Measurements from ENCODE around the gene ALK. TPM values are rescaled to one million over a fixed set of nuclear protein-coding genes. Genes with fewer than 3 reads are reported as not detected.

The ALK gene
- total RNA-seq, 4 donors from 2014 or later: 0.32 to 0.42 TPM; not detected in 2

DNA sequence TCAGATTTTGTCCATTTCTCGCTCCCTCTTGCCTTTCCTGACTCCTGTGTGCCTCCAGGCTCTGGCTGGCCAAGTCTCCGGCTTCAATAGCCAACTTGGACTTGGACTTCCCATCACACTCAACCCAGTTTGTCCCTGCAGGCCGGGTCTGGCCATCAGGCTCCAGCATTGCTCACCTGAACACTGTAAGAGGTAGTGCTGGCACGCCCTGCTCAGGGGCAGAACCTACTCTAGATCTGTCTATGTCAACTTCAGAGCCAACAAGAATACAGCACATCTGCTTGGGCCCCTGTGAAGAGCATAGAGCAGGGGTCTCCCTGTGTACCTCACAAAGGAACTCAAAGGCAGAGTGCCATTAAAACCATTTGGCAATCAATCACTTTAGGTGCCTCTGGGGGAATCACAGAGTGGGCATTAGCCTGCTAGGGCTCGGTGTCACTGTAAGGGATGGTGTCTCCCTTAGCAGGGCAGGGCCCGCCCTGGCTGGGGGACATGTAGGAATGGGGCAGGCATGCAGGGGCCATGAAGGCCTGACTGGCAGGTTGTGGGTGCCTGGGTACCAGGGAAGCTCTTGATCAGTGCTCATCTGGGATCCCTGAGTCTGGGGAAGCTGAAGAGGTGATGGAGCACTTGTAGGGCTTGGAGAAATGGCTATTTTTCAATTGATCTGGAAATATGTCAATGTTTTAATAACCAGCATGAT, 480.3 kb downstream of the ALK start:
- Histone ChIP-seq H3K36me3 (no peaks in the 10 kb centered on the region), H3K4me1 (no peaks in the 10 kb centered on the region), H3K27ac (no peak overlapping the region), H3K27me3 (no peaks in the 10 kb centered on the region), H3K4me3 (no peak overlapping the region), H3K9me3 (no peaks in the 10 kb centered on the region)
- DNase-seq (ENCODE audit: low spot score in 2 of 2): no peak
- 76% methylated on average over 4 of the region's 6 CpGs for WGBS
- no peak for TF ChIP-seq EP300 (IDR thresholded peaks at IDR 0.05)
- TF ChIP-seq, protein P1, sequence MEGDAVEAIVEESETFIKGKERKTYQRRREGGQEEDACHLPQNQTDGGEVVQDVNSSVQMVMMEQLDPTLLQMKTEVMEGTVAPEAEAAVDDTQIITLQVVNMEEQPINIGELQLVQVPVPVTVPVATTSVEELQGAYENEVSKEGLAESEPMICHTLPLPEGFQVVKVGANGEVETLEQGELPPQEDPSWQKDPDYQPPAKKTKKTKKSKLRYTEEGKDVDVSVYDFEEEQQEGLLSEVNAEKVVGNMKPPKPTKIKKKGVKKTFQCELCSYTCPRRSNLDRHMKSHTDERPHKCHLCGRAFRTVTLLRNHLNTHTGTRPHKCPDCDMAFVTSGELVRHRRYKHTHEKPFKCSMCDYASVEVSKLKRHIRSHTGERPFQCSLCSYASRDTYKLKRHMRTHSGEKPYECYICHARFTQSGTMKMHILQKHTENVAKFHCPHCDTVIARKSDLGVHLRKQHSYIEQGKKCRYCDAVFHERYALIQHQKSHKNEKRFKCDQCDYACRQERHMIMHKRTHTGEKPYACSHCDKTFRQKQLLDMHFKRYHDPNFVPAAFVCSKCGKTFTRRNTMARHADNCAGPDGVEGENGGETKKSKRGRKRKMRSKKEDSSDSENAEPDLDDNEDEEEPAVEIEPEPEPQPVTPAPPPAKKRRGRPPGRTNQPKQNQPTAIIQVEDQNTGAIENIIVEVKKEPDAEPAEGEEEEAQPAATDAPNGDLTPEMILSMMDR (IDR thresholded peaks at IDR 0.05): no peak
- TF ChIP-seq POLR2AphosphoS5 (IDR thresholded peaks at IDR 0.05): no peak

- H3K4me3 ChIP-seq: no peak overlapping the region
- no peak overlapping the region for H3K27ac ChIP-seq
- no peak for DNase-seq (ENCODE audit: low spot score in 2 of 2)
- 92% methylated on average over 3 of the region's 3 CpGs for WGBS
- no peaks in the 10 kb centered on the region for H3K27me3 ChIP-seq
- no peaks in the 10 kb centered on the region for H3K9me3 ChIP-seq
- TF ChIP-seq EP300 (IDR thresholded peaks at IDR 0.05): no peak
- no peak for TF ChIP-seq POLR2A (IDR thresholded peaks at IDR 0.05)
- TF ChIP-seq, protein P1 (IDR thresholded peaks at IDR 0.05): no peak
- no peak for TF ChIP-seq POLR2AphosphoS5 (IDR thresholded peaks at IDR 0.05)
- no peaks in the 10 kb centered on the region for H3K36me3 ChIP-seq
- no peaks in the 10 kb centered on the region for H3K4me1 ChIP-seq
These were observed 487.5 kb downstream of the ALK start for GRCh38 chr2:29433920-29434319.

GRCh38 chr2:29433128-29433527, 488.3 kb downstream of the ALK start:
- TF ChIP-seq, protein P1 (IDR thresholded peaks at IDR 0.05): no peak
- no peak for TF ChIP-seq POLR2A (IDR thresholded peaks at IDR 0.05)
- TF ChIP-seq POLR2AphosphoS5 (IDR thresholded peaks at IDR 0.05): no peak
- no peak for TF ChIP-seq EP300 (IDR thresholded peaks at IDR 0.05)
- 89% methylated on average over 2 of the region's 2 CpGs for WGBS
- no peak for DNase-seq (ENCODE audit: low spot score in 2 of 2)

GRCh38 chr2:29431485-29431884, 489.9 kb downstream of the ALK start:
- DNase-seq (ENCODE audit: low spot score in 2 of 2): no peak
- TF ChIP-seq EP300 (IDR thresholded peaks at IDR 0.05) (no peak), POLR2AphosphoS5 (IDR thresholded peaks at IDR 0.05) (no peak), POLR2A (IDR thresholded peaks at IDR 0.05) (no peak)
- TF ChIP-seq, protein P1 (IDR thresholded peaks at IDR 0.05): no peak
- Histone ChIP-seq H3K9me3 (no peaks in the 10 kb centered on the region), H3K27me3 (no peaks in the 10 kb centered on the region), H3K4me3 (no peak overlapping the region), H3K36me3 (no peaks in the 10 kb centered on the region), H3K27ac (no peak overlapping the region), H3K4me1 (no peaks in the 10 kb centered on the region)
- 100% methylated on average over 1 of the region's 1 CpG for WGBS

More at GRCh38 chr2:29433128-29433527, 488.3 kb downstream of the ALK start:
- Histone ChIP-seq H3K27ac (no peak overlapping the region), H3K36me3 (no peaks in the 10 kb centered on the region), H3K4me3 (no peak overlapping the region), H3K4me1 (no peaks in the 10 kb centered on the region), H3K27me3 (no peaks in the 10 kb centered on the region), H3K9me3 (no peaks in the 10 kb centered on the region)

GRCh38 chr2:29430382-29431112, 490.8 kb downstream of the ALK start:
- 40% methylated on average over 4 of the region's 4 CpGs for WGBS
- no peak for DNase-seq (ENCODE audit: low spot score in 2 of 2)
- Histone ChIP-seq H3K4me3 (no peak overlapping the region), H3K4me1 (no peaks in the 10 kb centered on the region), H3K36me3 (no peaks in the 10 kb centered on the region), H3K9me3 (no peaks in the 10 kb centered on the region), H3K27me3 (no peaks in the 10 kb centered on the region), H3K27ac (no peak overlapping the region)
- no peak for TF ChIP-seq EP300 (IDR thresholded peaks at IDR 0.05)
- TF ChIP-seq, protein P1 (IDR thresholded peaks at IDR 0.05): no peak
- no peak for TF ChIP-seq POLR2AphosphoS5 (IDR thresholded peaks at IDR 0.05)
